GM12892 (cell line): ENCODE measurements around the gene ABI2. TPM values are rescaled to one million over a fixed set of nuclear protein-coding genes. Genes with fewer than 3 reads are reported as not detected.
"Not testable (repeated sequence)": the region's sequence is repeated elsewhere in the genome, so short reads cannot be mapped to it uniquely, and the experiment has no call there.

Experiments used
- DNase-seq: peaks from one replicate; pipeline ENCODE4 v3.0.0; 2011; ENCODE audit not compliant: insufficient read length
- FAIRE-seq: peaks from 2 replicates; lab custom pipeline; 2011; peaks lifted over from hg19 to GRCh38; lab: Jason Lieb, UNC
- POLR2A ChIP-seq: IDR thresholded peaks from 2 replicates; pipeline ENCODE4 v1.6.1; 2011; ENCODE audit warnings: low read depth, low read length, control low read depth
- POLR2AphosphoS5 ChIP-seq: IDR thresholded peaks from 2 replicates; pipeline ENCODE4 v1.6.1; 2011; ENCODE audit warnings: low read depth, low read length, control low read depth
- TAF1 ChIP-seq: IDR thresholded peaks from 2 replicates; pipeline ENCODE4 v1.6.1; 2011; ENCODE audit warnings: low read depth, mild to moderate bottlenecking, control low read depth, low read length, borderline replicate concordance
- polyA plus RNA-seq: library from polyadenylated mRNA; unstranded; fragments of >200 nt; gene quantifications from one replicate; pipeline ENCODE4 v1.2.1, GENCODE V29; 2012; ENCODE audit warnings: missing spikeins, inconsistent platforms; ENCODE audit not compliant: missing spikeins

Gene ABI2
- polyA plus RNA-seq: 35.2 TPM

- peak; percentile 86 for FAIRE-seq
- peak; percentile 58 for DNase-seq
- TF ChIP-seq POLR2A (peak; percentile 26; the same call in 1 of the 2 replicates), TAF1 (no peak), POLR2AphosphoS5 (peak; percentile 10; the same call in 1 of the 2 replicates)
These were observed at the start of gene ABI2 for GRCh38 chr2:203327901-203328759. Gene ABI2, plus strand, starts transcription at chr2:203328394. Its CDS starts 121 bp downstream, at chr2:203328515.

- TF ChIP-seq POLR2A (no peak), TAF1 (no peak), POLR2AphosphoS5 (no peak)
- no peak for FAIRE-seq
- DNase-seq: no peak
These were observed 48.9 kb upstream of the ABI2 start for GRCh38 chr2:203279288-203279687.

- no peak for FAIRE-seq
- no peak for DNase-seq
- no peak for TF ChIP-seq POLR2A
These were observed 47.6 kb upstream of the ABI2 start for GRCh38 chr2:203280428-203281064.

- no peak for FAIRE-seq
- no peak for DNase-seq
- TF ChIP-seq TAF1 (no peak), POLR2AphosphoS5 (no peak), POLR2A (no peak)
These were observed 46.1 kb upstream of the ABI2 start for GRCh38 chr2:203282101-203282500.

GRCh38 chr2:203286532-203286931, 41.7 kb upstream of the ABI2 start:
- FAIRE-seq (no peak), DNase-seq (no peak)
- TF ChIP-seq TAF1: no peak
- no peak for TF ChIP-seq POLR2A
- no peak for TF ChIP-seq POLR2AphosphoS5

- no peak for TF ChIP-seq POLR2A
- TF ChIP-seq TAF1: no peak
- no peak for TF ChIP-seq POLR2AphosphoS5
- no peak for FAIRE-seq
- DNase-seq: no peak
These were observed 26.5 kb upstream of the ABI2 start for GRCh38 chr2:203301667-203302066.

- FAIRE-seq: not testable (repeated sequence)
These were observed 25.6 kb upstream of the ABI2 start for GRCh38 chr2:203302586-203302985.

GRCh38 chr2:203310688-203311436, 17.3 kb upstream of the ABI2 start:
- FAIRE-seq: no peak
- TF ChIP-seq POLR2AphosphoS5 (no peak), TAF1 (no peak)
- no peak for DNase-seq

More at GRCh38 chr2:203302586-203302985, 25.6 kb upstream of the ABI2 start:
- not testable (repeated sequence) for DNase-seq

- no peak for DNase-seq
- FAIRE-seq: no peak
- TF ChIP-seq TAF1 (no peak), POLR2A (no peak), POLR2AphosphoS5 (no peak)
These were observed 1.8 kb upstream of the ABI2 start for GRCh38 chr2:203326356-203326755.

GRCh38 chr2:203327582-203327900, 653 bp upstream of the ABI2 start:
- TF ChIP-seq POLR2A: no peak
- no peak for TF ChIP-seq POLR2AphosphoS5
- TF ChIP-seq TAF1: no peak
- DNase-seq (no peak), FAIRE-seq (no peak)

GRCh38 chr2:203328760-203329540, 756 bp downstream of the ABI2 start:
- peak; percentile 38 for DNase-seq
- peak; percentile 94 for FAIRE-seq

GRCh38 chr2:203330434-203330833, 2.2 kb downstream of the ABI2 start:
- no peak for DNase-seq
- no peak for TF ChIP-seq POLR2AphosphoS5
- TF ChIP-seq POLR2A: no peak
- no peak for TF ChIP-seq TAF1
- no peak for FAIRE-seq

More at GRCh38 chr2:203328760-203329540, 756 bp downstream of the ABI2 start:
- TF ChIP-seq POLR2AphosphoS5: no peak
- no peak for TF ChIP-seq POLR2A
- TF ChIP-seq TAF1: no peak
